GM21423 (cell line): ENCODE results near the gene PCDHA7.
"Not testable (repeated sequence)": the region's sequence is repeated elsewhere in the genome, so short reads cannot be mapped to it uniquely, and the experiment has no call there.

Source experiments
- ATAC-seq: cut with Tn5 transposase; IDR thresholded peaks from one replicate; pipeline ENCODE4 v1.9.1; 2021; ENCODE audit warnings: mild to moderate bottlenecking, moderate library complexity; ENCODE audit not compliant: unreplicated experiment

Gene PCDHA7

GRCh38 chr5:140822969-140823368, 11.1 kb upstream of the PCDHA7 start:
- not testable (repeated sequence) for ATAC-seq

- no peak for ATAC-seq
Measured at GRCh38 chr5:140823475-140823874, 10.6 kb upstream of the PCDHA7 start.

DNA sequence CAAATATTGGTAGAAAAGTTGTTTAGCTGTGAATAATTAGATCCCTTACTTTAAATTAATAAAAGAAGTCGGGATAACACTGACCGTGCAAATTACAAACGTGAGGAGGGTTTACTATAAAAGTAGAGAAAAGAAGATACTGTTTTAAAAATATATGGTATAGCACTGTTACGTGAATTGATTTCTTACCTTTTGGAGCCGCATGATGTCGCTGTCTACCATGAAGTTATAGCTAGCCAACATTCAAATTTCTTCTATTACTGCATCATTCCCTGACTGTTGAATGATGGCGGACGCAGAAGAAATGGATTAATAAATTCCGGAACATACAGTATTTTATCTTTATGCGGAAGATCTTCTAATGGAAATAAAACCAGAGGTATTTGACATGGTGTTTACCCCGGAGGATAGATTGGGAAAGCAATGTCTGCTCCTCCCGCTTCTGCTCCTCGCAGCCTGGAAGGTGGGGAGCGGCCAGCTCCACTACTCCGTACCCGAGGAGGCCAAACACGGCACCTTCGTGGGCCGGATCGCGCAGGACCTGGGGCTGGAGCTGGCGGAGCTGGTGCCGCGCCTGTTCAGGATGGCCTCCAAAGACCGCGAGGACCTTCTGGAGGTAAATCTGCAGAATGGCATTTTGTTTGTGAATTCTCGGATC, 6.2 kb upstream of the PCDHA7 start, which contains the start of gene PCDHA6:
Gene PCDHA6, plus strand, starts transcription at position 257 of the 658 bp plus-strand sequence. Its CDS starts 132 bp downstream, at position 389.
- ATAC-seq: no peak

DNA sequence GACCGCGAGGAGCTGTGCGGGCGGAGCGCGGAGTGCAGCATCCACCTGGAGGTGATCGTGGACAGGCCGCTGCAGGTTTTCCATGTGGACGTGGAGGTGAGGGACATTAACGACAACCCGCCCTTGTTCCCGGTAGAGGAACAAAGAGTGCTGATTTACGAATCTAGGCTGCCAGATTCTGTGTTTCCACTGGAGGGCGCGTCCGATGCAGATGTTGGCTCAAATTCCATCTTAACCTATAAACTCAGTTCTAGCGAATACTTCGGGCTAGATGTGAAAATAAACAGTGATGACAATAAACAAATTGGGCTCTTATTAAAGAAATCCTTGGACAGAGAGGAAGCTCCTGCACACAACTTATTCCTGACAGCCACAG, 5.7 kb upstream of the PCDHA7 start:
- ATAC-seq: no peak

DNA sequence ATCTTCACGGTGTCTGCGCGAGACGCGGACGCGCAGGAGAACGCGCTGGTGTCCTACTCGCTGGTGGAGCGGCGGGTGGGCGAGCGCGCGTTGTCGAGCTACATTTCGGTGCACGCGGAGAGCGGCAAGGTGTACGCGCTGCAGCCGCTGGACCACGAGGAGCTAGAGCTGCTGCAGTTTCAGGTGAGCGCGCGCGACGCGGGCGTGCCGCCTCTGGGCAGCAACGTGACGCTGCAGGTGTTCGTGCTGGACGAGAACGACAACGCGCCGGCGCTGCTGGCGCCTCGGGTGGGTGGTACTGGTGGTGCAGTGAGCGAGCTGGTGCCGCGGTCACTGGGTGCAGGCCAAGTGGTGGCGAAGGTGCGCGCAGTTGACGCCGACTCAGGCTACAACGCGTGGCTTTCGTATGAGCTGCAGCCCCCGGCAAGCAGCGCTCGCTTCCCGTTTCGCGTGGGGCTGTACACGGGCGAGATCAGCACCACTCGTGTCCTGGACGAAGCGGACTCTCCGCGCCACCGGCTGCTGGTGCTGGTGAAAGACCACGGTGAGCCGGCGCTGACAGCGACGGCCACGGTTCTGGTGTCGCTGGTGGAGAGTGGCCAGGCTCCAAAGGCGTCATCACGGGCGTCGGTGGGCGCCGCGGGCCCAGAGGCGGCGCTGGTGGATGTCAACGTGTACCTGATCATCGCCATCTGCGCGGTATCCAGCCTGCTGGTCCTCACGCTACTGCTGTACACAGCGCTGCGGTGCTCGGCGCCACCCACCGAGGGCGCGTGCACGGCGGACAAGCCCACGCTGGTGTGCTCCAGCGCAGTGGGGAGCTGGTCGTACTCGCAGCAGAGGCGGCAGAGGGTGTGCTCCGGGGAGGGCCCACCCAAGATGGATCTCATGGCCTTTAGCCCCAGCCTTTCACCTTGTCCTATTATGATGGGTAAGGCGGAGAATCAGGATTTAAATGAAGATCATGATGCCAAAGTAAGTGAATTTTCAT, 4.3 kb upstream of the PCDHA7 start:
- ATAC-seq: not testable (repeated sequence)

DNA sequence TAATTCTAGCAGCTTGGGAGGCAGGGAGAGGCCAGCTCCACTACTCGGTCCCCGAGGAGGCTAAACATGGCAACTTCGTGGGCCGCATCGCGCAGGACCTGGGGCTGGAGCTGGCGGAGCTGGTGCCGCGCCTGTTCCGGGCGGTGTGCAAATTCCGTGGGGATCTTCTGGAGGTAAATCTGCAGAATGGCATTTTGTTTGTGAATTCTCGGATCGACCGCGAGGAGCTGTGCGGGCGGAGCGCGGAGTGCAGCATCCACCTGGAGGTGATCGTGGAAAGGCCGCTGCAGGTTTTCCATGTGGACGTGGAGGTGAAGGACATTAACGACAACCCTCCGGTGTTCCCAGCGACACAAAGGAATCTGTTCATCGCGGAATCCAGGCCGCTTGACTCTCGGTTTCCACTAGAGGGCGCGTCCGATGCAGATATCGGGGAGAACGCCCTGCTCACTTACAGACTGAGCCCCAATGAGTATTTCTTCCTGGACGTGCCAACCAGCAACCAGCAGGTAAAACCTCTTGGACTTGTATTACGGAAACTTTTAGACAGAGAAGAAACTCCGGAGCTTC, 455 bp downstream of the PCDHA7 start:
- not testable (repeated sequence) for ATAC-seq

DNA sequence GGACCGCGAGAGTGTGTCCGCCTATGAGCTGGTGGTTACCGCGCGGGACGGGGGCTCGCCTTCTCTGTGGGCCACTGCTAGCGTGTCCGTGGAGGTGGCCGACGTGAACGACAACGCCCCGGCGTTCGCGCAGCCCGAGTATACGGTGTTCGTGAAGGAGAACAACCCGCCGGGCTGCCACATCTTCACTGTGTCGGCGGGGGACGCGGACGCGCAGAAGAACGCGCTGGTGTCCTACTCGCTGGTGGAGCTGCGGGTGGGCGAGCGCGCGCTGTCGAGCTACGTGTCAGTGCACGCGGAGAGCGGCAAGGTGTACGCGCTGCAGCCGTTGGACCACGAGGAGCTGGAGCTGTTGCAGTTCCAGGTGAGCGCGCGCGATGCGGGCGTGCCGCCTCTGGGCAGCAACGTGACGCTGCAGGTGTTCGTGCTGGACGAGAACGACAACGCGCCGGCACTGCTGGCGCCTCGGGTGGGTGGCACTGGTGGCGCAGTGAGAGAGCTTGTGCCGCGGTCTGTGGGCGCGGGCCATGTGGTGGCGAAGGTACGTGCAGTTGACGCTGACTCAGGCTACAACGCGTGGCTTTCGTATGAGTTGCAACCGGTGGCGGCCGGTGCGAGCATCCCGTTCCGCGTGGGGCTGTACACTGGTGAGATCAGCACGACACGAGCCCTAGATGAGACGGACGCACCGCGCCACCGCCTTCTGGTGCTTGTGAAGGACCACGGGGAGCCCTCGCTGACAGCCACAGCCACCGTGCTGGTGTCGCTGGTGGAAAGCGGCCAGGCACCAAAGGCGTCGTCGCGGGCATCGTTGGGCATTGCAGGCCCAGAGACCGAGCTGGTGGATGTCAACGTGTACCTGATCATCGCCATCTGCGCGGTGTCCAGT, 1.8 kb downstream of the PCDHA7 start:
- ATAC-seq: no peak

DNA sequence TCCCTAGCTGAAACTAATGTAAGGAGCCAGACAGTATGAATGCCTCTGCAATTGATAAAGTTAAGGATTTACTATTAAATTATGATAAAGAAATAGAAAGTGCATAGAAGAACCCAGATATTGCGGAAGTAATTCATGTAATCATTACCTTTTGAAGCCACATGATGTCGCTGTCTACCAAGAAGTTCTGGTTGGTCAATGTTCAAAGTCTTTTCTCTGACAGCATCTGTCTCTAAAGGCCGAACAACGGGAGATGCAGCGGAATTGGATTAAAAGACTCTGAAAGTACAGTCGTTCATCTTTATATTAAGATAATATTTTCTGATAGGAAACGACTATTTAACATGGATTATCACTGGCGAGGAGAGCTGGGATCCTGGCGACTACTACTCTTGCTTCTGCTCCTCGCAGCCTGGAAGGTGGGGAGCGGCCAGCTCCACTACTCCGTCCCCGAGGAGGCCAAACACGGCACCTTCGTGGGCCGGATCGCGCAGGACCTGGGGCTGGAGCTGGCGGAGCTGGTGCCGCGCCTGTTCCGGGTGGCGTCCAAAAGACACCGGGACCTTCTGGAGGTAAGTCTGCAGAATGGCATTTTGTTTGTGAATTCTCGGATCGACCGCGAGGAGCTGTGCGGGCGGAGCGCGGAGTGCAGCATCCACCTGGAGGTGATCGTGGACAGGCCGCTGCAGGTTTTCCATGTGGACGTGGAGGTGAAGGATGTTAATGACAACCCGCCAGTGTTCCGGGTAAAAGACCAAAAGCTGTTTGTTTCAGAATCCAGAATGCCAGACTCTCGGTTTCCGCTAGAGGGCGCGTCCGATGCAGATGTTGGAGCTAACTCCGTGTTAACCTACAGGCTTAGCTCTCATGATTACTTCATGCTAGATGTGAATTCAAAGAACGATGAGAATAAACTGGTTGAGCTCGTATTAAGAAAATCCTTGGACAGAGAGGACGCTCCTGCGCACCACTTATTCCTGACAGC, 7.2 kb downstream of the PCDHA7 start, which contains the start of gene PCDHA8:
Gene PCDHA8, plus strand, starts transcription at position 210 of the 985 bp plus-strand sequence. Its CDS starts 135 bp downstream, at position 345.
- ATAC-seq: no peak

DNA sequence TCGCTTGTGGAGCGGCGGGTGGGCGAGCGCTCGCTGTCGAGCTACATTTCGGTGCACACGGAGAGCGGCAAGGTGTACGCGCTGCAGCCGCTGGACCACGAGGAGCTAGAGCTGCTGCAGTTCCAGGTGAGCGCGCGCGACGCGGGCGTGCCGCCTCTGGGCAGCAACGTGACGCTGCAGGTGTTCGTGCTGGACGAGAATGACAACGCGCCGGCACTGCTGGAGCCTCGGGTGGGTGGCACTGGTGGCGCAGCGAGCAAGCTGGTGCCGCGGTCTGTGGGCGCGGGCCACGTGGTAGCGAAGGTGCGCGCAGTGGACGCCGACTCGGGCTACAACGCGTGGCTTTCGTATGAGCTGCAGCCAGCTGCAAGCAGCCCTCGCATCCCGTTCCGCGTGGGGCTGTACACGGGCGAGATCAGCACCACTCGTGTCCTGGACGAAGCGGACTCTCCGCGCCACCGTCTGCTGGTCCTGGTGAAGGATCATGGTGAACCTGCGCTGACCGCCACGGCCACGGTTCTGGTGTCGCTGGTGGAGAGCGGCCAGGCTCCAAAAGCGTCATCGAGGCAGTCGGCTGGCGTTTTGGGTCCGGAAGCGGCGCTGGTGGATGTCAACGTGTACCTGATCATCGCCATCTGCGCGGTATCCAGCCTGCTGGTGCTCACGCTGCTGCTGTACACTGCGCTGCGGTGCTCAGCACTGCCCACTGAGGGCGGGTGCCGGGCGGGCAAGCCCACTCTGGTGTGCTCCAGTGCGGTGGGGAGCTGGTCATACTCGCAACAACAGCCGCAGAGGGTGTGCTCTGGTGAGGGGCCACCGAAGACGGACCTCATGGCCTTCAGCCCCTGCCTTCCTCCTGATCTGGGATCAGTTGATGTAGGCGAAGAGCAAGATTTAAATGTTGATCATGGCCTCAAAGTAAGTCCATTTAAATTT, 9.0 kb downstream of the PCDHA7 start:
- ATAC-seq: no peak

GRCh38 chr5:140848139-140849102, 14.4 kb downstream of the PCDHA7 start, which contains the start of gene PCDHA9:
Gene PCDHA9, plus strand, starts transcription at chr5:140848382. Its CDS starts 114 bp downstream, at chr5:140848496.
- not testable (repeated sequence) for ATAC-seq

- ATAC-seq: not testable (repeated sequence)
Measured at GRCh38 chr5:140849831-140850634, 16.0 kb downstream of the PCDHA7 start.

GRCh38 chr5:140855772-140856674, 22.0 kb downstream of the PCDHA7 start, which contains the start of gene PCDHA10:
Gene PCDHA10, plus strand, starts transcription at chr5:140855897. Its CDS starts 152 bp downstream, at chr5:140856049.
- no peak for ATAC-seq

GRCh38 chr5:140857177-140857986, 23.3 kb downstream of the PCDHA7 start:
- ATAC-seq: no peak

DNA sequence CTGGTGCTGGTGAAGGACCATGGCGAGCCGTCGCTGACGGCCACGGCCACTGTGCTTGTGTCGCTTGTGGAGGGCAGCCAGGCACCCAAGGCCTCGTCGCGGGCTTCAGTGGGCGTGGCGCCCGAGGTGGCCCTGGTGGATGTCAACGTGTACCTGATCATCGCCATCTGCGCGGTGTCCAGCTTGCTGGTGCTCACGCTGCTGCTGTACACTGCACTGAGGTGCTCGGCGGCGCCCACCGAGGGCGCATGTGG, 23.8 kb downstream of the PCDHA7 start:
- no peak for ATAC-seq
